Endothelial cell (in vitro differentiated cells): ENCODE results near the gene TENM4. TPM values are rescaled to one million over a fixed set of nuclear protein-coding genes. Genes with fewer than 3 reads are reported as not detected.

ENCODE experiments used
- DNase-seq: peaks from one replicate; pipeline ENCODE4 v3.0.0; 2021; ENCODE audit warnings: low spot score
- H3K27ac Mint-ChIP-seq: one replicate; pipeline ENCODE4 v1.8.0; 2021; ENCODE audit warnings: mixed read lengths, inconsistent platforms; ENCODE audit not compliant: unreplicated experiment
- H3K27me3 Mint-ChIP-seq: one replicate; pipeline ENCODE4 v1.8.0; 2021; ENCODE audit warnings: mild to moderate bottlenecking, moderate library complexity, mixed read lengths, inconsistent platforms; ENCODE audit not compliant: unreplicated experiment
- H3K36me3 Mint-ChIP-seq: one replicate; pipeline ENCODE4 v1.8.0; 2021; ENCODE audit warnings: mild to moderate bottlenecking, low read depth, mixed read lengths, inconsistent platforms; ENCODE audit not compliant: unreplicated experiment
- H3K4me1 Mint-ChIP-seq: one replicate; pipeline ENCODE4 v1.8.0; 2021; ENCODE audit warnings: mild to moderate bottlenecking, mixed read lengths, inconsistent platforms; ENCODE audit not compliant: unreplicated experiment
- H3K4me3 Mint-ChIP-seq: one replicate; pipeline ENCODE4 v1.8.0; 2021; ENCODE audit warnings: mild to moderate bottlenecking, mixed read lengths, inconsistent platforms; ENCODE audit not compliant: unreplicated experiment
- H3K9me3 Mint-ChIP-seq: one replicate; pipeline ENCODE4 v1.8.0; 2021; ENCODE audit warnings: mixed read lengths, inconsistent platforms; ENCODE audit not compliant: unreplicated experiment
- CTCF ChIP-seq: fragments of 200-600 bp; sonication (generic); IDR thresholded peaks from one replicate; pipeline ENCODE4 v1.5.0; 2021; ENCODE audit warnings: antibody characterized with exemption; ENCODE audit not compliant: unreplicated experiment
- total RNA-seq: library from RNA; stranded (reverse); fragmentation: NEBNext Ultra II Directional; extraction: Animal tissue kit (Norgen Biotek cat#: 25700); gene quantifications from one replicate; pipeline ENCODE4 v1.2.1, GENCODE V29; 2021; ENCODE audit not compliant: unreplicated experiment

TENM4 gene
- total RNA-seq, 1 donor from 2014 or later, result 1.8 TPM

GRCh38 chr11:79068356-79068755, 372.5 kb downstream of the TENM4 start:
- Mint-ChIP-seq H3K27me3 (peaks cover 4% of the 10 kb centered on the region), H3K9me3 (no peaks in the 10 kb centered on the region), H3K27ac (no peak overlapping the region), H3K36me3 (no peaks in the 10 kb centered on the region), H3K4me1 (peaks cover 3% of the 10 kb centered on the region), H3K4me3 (no peak overlapping the region)
- TF ChIP-seq CTCF, result no peak
- DNase-seq, result no peak

- H3K27me3 Mint-ChIP-seq, result peaks cover 4% of the 10 kb centered on the region
- no peaks in the 10 kb centered on the region for H3K9me3 Mint-ChIP-seq
- no peak overlapping the region for H3K4me3 Mint-ChIP-seq
- H3K4me1 Mint-ChIP-seq, result peaks cover 3% of the 10 kb centered on the region
- TF ChIP-seq CTCF, result no peak
- no peak for DNase-seq
- no peaks in the 10 kb centered on the region for H3K36me3 Mint-ChIP-seq
- H3K27ac Mint-ChIP-seq, result no peak overlapping the region
Measured at GRCh38 chr11:79067352-79067679, 373.5 kb downstream of the TENM4 start.

GRCh38 chr11:79066456-79067351, 374.1 kb downstream of the TENM4 start:
- Mint-ChIP-seq H3K9me3 (no peaks in the 10 kb centered on the region), H3K27me3 (peaks cover 4% of the 10 kb centered on the region), H3K36me3 (no peaks in the 10 kb centered on the region), H3K4me1 (peaks cover 3% of the 10 kb centered on the region), H3K27ac (no peak overlapping the region), H3K4me3 (no peak overlapping the region)
- DNase-seq, result no peak
- no peak for TF ChIP-seq CTCF

- TF ChIP-seq CTCF, result peak; percentile 41
- Mint-ChIP-seq H3K4me1 (peaks cover 3% of the 10 kb centered on the region), H3K4me3 (no peak overlapping the region), H3K36me3 (no peaks in the 10 kb centered on the region), H3K27ac (no peak overlapping the region), H3K9me3 (no peaks in the 10 kb centered on the region), H3K27me3 (no peaks in the 10 kb centered on the region)
- DNase-seq, result peak; percentile 56
Measured at GRCh38 chr11:79062814-79063762, 377.7 kb downstream of the TENM4 start.
